Limb (tissue), 2 donors: ENCODE results near the gene MED31.
"Not testable (repeated sequence)": the region's sequence is repeated elsewhere in the genome, so short reads cannot be mapped to it uniquely, and the experiment has no call there.

Experiments
- DNase-seq, 2 donors: peaks; one replicate each; pipeline ENCODE4 v3.0.0-alpha.2; 2016; ENCODE audit errors: extremely low spot score in 2 of 2

MED31 gene

DNA sequence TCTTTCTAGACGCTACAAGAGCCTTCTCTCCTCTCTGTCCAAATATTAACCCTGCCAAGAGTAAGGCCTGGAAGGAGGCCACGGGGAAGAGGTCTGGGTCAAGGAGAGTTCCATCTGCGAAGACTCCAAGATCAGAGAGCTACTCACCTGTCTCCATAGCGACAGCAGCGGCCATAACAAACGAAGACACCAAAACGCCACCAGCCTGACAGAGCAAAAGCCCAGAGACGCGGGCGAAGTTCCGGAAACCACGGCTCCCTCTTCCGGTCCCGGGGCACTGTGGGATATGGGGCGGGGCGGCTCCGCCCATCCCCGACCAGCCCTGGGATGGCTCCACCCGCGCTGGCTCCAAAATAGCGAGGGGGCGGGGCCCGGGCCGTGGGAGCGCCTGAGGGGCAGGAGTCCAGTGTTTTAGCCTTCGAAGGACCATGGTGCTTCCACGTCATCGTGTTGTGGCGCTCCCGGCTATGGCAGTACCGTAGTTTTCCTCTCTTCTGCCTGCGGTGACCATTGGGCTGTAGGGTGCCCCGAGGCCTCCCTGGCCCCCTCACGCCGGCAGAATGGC, at the start of gene MED31, which contains the start of gene C17orf100:
Gene MED31 (minus strand): TSS at position 252 of the 565 bp plus-strand sequence. CDS start 77 bp downstream, at position 175.
Gene C17orf100 (plus strand): TSS at position 409 of the 565 bp plus-strand sequence. CDS start 152 bp downstream, at position 561.
- peak; percentile 92 to 97 for DNase-seq

DNA sequence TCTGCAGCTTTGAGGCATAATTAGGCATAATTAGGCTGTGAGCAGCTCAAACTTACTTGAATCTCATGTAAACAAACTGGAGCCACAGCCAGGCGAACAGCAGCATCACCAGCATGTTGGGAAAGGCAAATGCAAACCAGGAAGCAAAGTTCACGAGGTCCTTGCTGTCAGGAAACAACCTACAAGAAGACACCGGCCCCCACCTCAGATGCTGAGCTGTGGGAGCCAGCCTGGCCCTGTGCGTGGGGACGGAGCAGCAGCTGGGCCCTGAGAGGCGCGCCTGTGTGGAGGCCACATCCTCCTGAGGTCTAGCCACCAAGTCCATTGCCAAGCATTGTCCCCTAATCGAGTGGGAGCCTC, 49.5 kb upstream of the MED31 start:
- no peak for DNase-seq

DNA sequence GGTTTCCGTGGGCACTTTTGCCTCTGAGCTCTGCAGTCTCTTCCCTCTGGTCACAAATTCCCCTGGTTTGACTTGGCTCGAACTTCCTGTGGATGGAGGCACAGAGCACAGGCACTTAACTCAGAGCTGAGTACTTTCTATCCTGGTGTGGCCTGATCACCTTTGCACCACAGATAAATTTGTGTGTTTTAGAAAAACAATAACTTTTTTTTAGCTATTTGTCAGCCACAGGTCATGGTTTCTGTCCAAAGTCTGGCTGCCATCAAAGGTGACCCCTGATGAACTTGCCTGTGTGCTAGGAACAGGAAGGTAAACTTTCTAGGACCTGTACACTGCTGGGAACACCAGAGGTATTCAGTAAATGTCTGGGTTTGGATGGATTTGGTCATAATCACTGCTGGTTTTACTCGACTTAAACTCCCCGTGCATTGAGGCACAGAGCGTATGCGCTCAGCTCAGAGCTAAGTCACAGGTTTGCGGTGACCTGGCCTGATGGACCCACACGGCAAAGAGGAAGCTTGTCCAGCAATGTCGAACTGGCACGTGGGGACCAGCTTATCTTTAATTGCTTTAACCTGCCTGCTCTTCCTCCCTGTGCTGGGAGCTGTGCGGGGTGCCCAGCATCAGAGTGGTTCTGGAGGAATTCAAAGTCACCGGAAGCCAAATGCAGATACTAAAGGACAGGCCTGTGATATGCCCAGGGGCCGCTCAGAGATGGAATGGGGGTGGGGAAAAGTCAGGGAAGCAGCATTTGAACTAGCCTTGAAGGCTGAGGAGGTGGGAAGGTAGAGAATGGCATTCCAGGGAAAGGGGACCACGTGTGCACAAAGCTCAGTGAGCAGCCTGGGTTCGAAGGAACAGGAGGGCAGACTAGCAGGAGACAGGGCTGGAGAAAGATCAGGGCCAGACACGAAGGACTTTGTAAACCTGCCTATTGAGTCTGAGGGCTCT, 48.9 kb upstream of the MED31 start:
- DNase-seq: no peak

- DNase-seq: no peak
These were observed 46.6 kb upstream of the MED31 start for GRCh38 chr17:6698004-6698403.

GRCh38 chr17:6696906-6697305, 45.5 kb upstream of the MED31 start:
- DNase-seq: peak in 1 of 2 donors; percentile 7

DNA sequence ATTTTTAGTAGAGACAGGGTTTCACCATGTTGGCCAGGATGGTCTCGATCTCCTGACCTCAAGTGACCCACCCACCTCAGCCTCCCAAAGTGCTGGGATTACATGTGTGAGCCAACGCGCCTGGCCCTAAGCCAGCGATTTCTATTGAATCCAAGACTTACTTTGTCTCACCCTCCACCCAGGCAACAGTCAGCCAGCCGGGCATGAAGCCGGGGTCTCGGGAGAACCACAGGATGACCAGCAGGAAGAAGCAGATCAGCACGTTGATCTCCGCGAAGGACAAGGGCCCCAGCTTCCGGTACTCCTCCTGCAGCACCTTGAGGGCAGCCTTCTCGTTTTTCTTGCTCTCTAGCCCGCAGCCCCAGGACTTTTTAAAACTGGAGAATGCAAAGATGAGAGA, 44.2 kb upstream of the MED31 start:
- DNase-seq: peak in 1 of 2 donors; percentile 2

GRCh38 chr17:6695051-6695450, 43.6 kb upstream of the MED31 start:
- DNase-seq: no peak

- not testable (repeated sequence) for DNase-seq
These were observed 40.6 kb upstream of the MED31 start for GRCh38 chr17:6691958-6692357.

DNA sequence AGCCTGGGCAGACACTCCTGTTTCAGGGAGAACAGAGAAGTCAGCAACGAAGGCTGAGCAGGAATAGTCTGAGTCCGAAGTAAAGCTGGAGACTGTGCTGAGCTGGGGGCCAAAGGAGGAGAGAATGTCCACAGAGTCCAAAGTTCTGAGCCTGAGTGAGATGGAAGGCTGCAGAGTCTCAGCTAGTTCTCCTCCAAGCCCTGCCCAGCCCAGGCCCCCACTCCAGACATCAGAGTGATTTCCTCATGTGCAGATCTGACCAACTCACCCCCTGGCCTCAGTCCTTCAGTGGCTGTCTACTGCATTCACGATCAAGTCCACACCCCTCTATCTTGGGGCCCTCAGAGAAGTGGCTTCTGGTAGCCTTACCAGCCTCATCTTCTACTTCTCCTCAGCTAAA, 40.1 kb upstream of the MED31 start:
- no peak for DNase-seq

GRCh38 chr17:6690641-6691040, 39.2 kb upstream of the MED31 start:
- no peak for DNase-seq

GRCh38 chr17:6688944-6689343, 37.5 kb upstream of the MED31 start:
- no peak for DNase-seq

- no peak for DNase-seq
These were observed 34.6 kb upstream of the MED31 start for GRCh38 chr17:6686026-6686425.

- DNase-seq: no peak
These were observed 33.7 kb upstream of the MED31 start for GRCh38 chr17:6684881-6685767.

GRCh38 chr17:6684460-6684783, 33.0 kb upstream of the MED31 start:
- DNase-seq: no peak

DNA sequence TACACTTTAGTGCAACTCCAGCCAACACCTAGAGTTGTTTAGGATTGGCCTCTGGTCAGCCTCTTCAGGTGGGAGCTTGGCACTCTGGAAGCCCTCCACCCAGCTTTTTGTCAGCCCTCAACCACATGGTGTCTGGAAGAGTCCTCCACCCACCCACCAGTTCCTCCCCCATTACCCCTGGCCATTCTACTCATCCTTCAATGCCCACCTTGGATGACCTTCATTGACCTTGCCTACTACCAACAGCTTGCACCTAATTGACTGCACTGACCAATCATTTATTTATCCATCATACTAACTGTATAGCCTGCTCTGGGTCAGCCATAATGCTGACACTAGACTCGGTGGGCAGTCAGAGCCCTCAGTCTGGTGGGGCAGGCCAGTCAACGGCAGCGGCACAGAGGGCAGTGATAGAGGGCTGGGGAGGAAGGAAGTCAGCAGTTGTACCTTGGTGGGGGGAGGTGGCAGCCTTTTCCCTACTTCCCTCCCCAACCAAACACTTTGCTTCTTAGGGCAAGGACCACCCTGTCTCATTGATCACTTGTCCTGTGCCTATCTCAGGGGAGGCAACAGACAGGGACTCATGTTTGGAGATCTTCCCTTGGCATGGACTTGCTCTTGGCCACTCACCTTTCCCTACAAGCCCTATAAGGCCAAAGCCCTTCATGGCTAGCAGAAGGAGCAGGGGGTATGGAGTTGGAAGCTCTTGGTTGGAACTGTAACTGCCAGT, 32.5 kb upstream of the MED31 start:
- no peak for DNase-seq

DNA sequence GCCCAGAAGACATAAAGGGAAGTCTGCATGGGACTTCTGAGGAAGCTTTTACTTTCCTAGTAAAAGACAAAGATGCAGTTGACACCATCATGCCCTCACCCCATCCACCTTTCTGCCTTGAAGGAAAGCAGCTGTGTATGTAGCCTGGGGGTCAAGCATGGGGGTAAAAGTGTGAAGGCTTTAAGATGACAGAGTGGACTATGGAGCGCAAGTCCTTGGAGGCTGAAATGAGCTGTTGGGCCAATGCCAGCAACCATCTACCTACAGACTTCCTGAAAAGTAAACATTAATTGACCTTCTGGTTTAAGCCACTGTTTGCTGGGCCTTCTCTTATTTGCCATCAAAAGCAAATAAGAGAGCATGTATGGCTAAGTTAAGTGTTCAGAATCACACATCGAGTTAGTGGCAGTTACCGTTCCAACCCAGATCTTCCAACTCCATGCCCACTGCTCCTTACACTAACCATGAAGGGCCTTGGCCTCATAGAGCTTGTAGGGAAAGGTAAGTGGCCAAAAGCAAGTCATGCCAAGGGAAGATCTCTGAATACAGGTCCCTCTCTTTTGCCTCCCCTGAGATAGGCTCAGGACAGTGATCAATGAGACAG, 31.8 kb upstream of the MED31 start:
- DNase-seq: no peak

DNA sequence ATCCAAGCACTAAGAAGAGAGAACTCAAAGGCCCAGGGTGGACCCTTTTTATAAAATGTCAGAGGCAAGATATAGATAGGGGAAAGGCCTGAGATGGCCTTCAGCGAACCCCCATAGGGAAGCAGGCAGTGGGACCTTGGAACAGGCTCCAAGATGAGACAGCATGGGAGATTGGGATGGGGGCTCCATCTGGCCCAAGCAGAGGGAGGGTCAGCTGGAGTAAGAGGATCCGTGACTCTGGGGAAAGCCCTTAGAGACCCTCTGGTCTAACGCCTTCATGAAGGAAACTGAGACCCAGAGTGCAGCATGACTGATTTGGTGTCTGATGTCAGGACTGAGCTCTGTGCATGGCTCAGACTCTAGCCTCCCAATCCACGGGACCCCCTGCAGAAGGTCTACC, 30.9 kb upstream of the MED31 start:
- DNase-seq: no peak

DNA sequence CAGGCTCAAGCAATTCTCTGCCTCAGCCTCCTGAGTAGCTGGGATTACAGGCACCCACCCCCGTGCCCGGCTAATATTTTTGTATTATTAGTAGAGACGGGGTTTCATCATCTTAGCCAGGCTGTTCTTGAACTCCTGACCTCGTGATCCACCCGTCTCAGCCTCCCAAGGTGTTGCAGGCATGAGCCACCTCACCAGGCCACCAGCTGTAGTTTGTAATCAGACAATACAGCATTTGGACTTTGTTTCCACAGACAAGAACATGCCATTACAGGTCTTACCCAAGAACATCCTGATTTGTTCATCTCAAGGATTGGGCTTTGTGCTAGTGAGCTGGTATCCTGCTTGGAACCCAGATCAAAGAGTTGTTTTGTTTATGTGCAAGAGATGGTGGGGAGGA, 30.3 kb upstream of the MED31 start:
- DNase-seq: no peak

DNA sequence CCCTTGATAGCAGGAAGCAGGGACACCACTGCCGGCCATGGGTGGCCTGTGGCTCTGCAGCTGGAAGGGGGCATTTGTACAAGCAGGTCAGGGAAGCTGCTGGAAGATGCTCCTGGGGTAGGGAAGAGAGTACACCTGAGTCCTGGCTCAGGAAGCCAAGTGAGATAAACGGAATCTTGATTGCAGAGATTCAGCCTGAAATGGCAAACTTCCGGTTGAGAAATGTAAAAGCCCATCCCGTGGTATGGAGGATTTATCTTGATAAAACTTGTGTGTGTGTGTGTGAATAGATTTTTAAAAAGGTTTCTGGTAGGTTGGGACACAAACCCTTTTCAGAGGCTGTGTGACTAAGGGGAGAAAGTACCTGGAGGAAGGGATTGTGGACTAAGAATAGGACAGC, 29.8 kb upstream of the MED31 start:
- DNase-seq: no peak

GRCh38 chr17:6679241-6679640, 27.8 kb upstream of the MED31 start:
- DNase-seq: no peak

DNA sequence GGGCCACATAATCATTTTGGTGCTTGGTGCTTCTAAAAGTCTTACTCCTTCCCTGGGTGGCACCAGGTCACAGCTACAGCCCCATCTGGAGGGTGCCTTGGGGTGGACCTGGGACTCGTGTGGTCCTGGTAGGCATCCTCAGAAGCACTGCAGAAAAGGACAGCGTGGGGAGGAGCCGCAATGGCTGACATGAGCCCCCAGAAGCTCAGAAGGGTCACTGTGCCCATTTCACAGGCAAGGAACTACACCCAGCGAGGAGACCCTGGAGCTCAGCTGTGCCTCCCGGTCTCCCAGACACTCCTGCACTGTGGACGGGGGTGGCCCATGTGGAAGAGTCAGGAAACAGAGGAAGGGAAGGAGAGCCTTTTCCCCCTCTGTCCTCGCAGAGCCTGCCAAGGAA, 26.5 kb upstream of the MED31 start:
- DNase-seq: no peak
